K562 (cell line): ENCODE results near the gene PARD3B. TPM values are rescaled to one million over a fixed set of nuclear protein-coding genes. Genes with fewer than 3 reads are reported as not detected.

Experiments used
- ATAC-seq: fragments of 200-7000 bp; cut with Tn5 transposase; 3 replicates; pipeline ENCODE4 v1.9.1; 2020; ENCODE audit warnings: moderate library complexity
- BruUV-seq: library from RNA; stranded (reverse); fragments of 400-500 nt; replicated peaks from 2 replicates; lab custom pipeline; 2021; lab: Mats Ljungman, UMichigan
- CTCF ChIA-PET: fragments of 300-600 bp; formaldehyde crosslinking; extraction: SDS; loops from one replicate; lab custom pipeline; 2021; ENCODE audit warnings: low intra/inter-chr PET ratio; lab: Yijun Ruan, JAX
- POLR2A ChIA-PET: fragments of 300-600, 350-650 bp; sonication (Branson Sonifier 250); formaldehyde crosslinking; extraction: SDS; loops from one replicate; lab custom pipeline; 2021; ENCODE audit warnings: antibody characterized with exemption, inconsistent platforms; lab: Yijun Ruan, JAX
- DNase-seq, 4 experiments: peaks; one replicate each; pipeline versions ENCODE4 v3.0.0 to v3.0.0-alpha.2; 2011 to 2018; ENCODE audit warnings: low spot score in 3 of 4, mixed read lengths in 3 of 4; ENCODE audit errors: extremely low read depth in 1 of 4
- FAIRE-seq: peaks from 2 replicates; lab custom pipeline; 2011; peaks lifted over from hg19 to GRCh38; lab: Jason Lieb, UNC
- H2AFZ ChIP-seq: 2 replicates; pipeline ENCODE4 v1.6.0; 2011; ENCODE audit warnings: low read depth, low read length, control low read depth, inconsistent platforms
- H3K27ac ChIP-seq: fragments of 200-600 bp; 3 replicates; pipeline ENCODE4 v1.8.0; 2011; ENCODE audit warnings: low read depth, mild to moderate bottlenecking, control low read depth, inconsistent platforms, low read length, moderate library complexity, mixed read lengths; ENCODE audit errors: extremely low read depth
- H3K27me3 ChIP-seq, 2 experiments: fragments of 300-600 bp in 1 of 2; 2 replicates in 1 of 2; 3 replicates in 1 of 2; pipeline versions ENCODE4 v1.6.0 to v1.8.0; 2011; ENCODE audit warnings: inconsistent platforms in 2 of 2, low read length in 2 of 2, mild to moderate bottlenecking in 1 of 2, mixed read lengths in 1 of 2, moderate library complexity in 1 of 2; ENCODE audit not compliant: control insufficient read depth in 2 of 2, insufficient read depth in 2 of 2
- H3K36me3 ChIP-seq: fragments of 300-600 bp; 3 replicates; pipeline ENCODE4 v1.8.0; 2011; ENCODE audit warnings: mild to moderate bottlenecking, low read length, inconsistent platforms; ENCODE audit not compliant: control insufficient read depth, insufficient read depth
- H3K4me1 ChIP-seq, 2 experiments: fragments of 200-600 bp in 1 of 2; replicated peaks in 1 of 2; 2 replicates in 1 of 2; 3 replicates in 1 of 2; pipeline versions ENCODE4 v1.5.1 to v1.8.0; 2011; ENCODE audit warnings: inconsistent platforms in 2 of 2, low read length in 2 of 2, mild to moderate bottlenecking in 1 of 2, mixed read lengths in 1 of 2, moderate library complexity in 1 of 2; ENCODE audit not compliant: control insufficient read depth in 2 of 2, insufficient read depth in 2 of 2
- H3K4me2 ChIP-seq: 2 replicates; pipeline ENCODE4 v1.6.1; 2011; ENCODE audit warnings: low read length, control low read depth, inconsistent platforms, mixed read lengths; ENCODE audit not compliant: insufficient read depth
- H3K4me3 ChIP-seq: fragments of 200-600 bp; sonication (generic), shearing (Covaris generic); 2 replicates; pipeline ENCODE4 v1.5.1; 2016; ENCODE audit warnings: control low read depth, inconsistent platforms
- H3K79me2 ChIP-seq: fragments of 200-600 bp; 3 replicates; pipeline ENCODE4 v1.8.0; 2011; ENCODE audit warnings: low read length, inconsistent platforms; ENCODE audit not compliant: control insufficient read depth, insufficient read depth
- H3K9ac ChIP-seq, 2 experiments: 2 replicates each; pipeline versions ENCODE4 v1.6.0 to v1.6.1; 2011; ENCODE audit warnings: low read depth in 2 of 2, low read length in 2 of 2, control low read depth in 1 of 2, inconsistent platforms in 1 of 2, mild to moderate bottlenecking in 1 of 2, mixed read lengths in 1 of 2; ENCODE audit not compliant: insufficient read depth in 1 of 2
- H3K9me1 ChIP-seq: one replicate; pipeline ENCODE4 v1.6.0; 2011; ENCODE audit warnings: inconsistent platforms, mild to moderate bottlenecking, low read length, moderate library complexity; ENCODE audit not compliant: control insufficient read depth, insufficient read depth
- H3K9me3 ChIP-seq: replicated peaks from 2 replicates; pipeline ENCODE4 v1.5.1; 2011; ENCODE audit warnings: low read depth, low read length, inconsistent platforms; ENCODE audit not compliant: control insufficient read depth, insufficient read depth
- H4K20me1 ChIP-seq: replicated peaks from 2 replicates; pipeline ENCODE4 v1.6.1; 2011; ENCODE audit warnings: low read length, inconsistent platforms, mixed read lengths; ENCODE audit not compliant: control insufficient read depth, insufficient read depth
- ATF7 ChIP-seq: fragments of 450-650 bp; IDR thresholded peaks from 2 replicates; pipeline ENCODE4 v1.7.1; 2014; ENCODE audit warnings: mild to moderate bottlenecking, moderate library complexity
- BHLHE40 ChIP-seq: IDR thresholded peaks from 2 replicates; pipeline ENCODE4 v1.6.1; 2011; ENCODE audit warnings: low read length, improper control_type of control experiment
- CCNT2 ChIP-seq: IDR thresholded peaks from 2 replicates; pipeline ENCODE4 v1.6.1; 2011; ENCODE audit warnings: borderline replicate concordance, low read depth, mild to moderate bottlenecking, moderate library complexity, mixed read lengths, low read length; ENCODE audit not compliant: insufficient read length; ENCODE audit errors: extremely low read depth
- CEBPB ChIP-seq: fragments of 450-650 bp; IDR thresholded peaks from 2 replicates; pipeline ENCODE4 v1.6.1; 2016; ENCODE audit warnings: missing genetic modification characterization, missing compliant biosample characterization
- ERF ChIP-seq: fragments of 450-650 bp; formaldehyde crosslinking; IDR thresholded peaks from 2 replicates; pipeline ENCODE4 v1.4.0; 2020; ENCODE audit warnings: mild to moderate bottlenecking, mixed read lengths
- GABPA ChIP-seq: fragments of 200-800 bp; sonication (Bioruptor generic); conservative IDR thresholded peaks from 2 replicates; pipeline ENCODE4 v1.6.1; 2016; ENCODE audit warnings: low read depth, missing genetic modification characterization, missing compliant biosample characterization
- IRF2 ChIP-seq: sonication (generic); formaldehyde crosslinking; IDR thresholded peaks from 2 replicates; pipeline ENCODE4 v1.8.1; 2022; ENCODE audit warnings: mild to moderate bottlenecking, missing genetic modification reagents
- MXI1 ChIP-seq: IDR thresholded peaks from 2 replicates; pipeline ENCODE4 v1.6.1; 2011; ENCODE audit warnings: low read depth, mild to moderate bottlenecking, improper control_type of control experiment, low read length
- PATZ1 ChIP-seq: fragments of 250-450 bp; sonication (Bioruptor Pico); IDR thresholded peaks from 2 replicates; pipeline ENCODE4 v1.5.0; 2020; ENCODE audit warnings: mild to moderate bottlenecking, borderline replicate concordance
- RHOXF2B ChIP-seq: fragments of 250-450 bp; sonication (Bioruptor Pico); conservative IDR thresholded peaks from 2 replicates; pipeline ENCODE4 v1.5.1; 2021
- SMAD3 ChIP-seq: fragments of 450-650 bp; formaldehyde crosslinking; conservative IDR thresholded peaks from 2 replicates; pipeline ENCODE4 v1.4.0; 2020; ENCODE audit warnings: mild to moderate bottlenecking
- SMAD4 ChIP-seq: fragments of 250-450 bp; sonication (Bioruptor Pico); conservative IDR thresholded peaks from 2 replicates; pipeline ENCODE4 v1.8.0; 2021; ENCODE audit warnings: inconsistent platforms, mild to moderate bottlenecking, moderate library complexity
- SNIP1 ChIP-seq: fragments of 450-650 bp; IDR thresholded peaks from 2 replicates; pipeline ENCODE4 v1.7.1; 2017; ENCODE audit warnings: low read depth, mild to moderate bottlenecking
- TAL1 ChIP-seq: fragments of 450-650 bp; IDR thresholded peaks from 2 replicates; pipeline ENCODE4 v1.6.1; 2016; ENCODE audit warnings: mild to moderate bottlenecking
- XRCC4 ChIP-seq: IDR thresholded peaks from one replicate; pipeline ENCODE4 v1.6.1; 2011; ENCODE audit not compliant: insufficient read depth, insufficient read length; ENCODE audit errors: extremely low read depth
- ZNF384 ChIP-seq: IDR thresholded peaks from 2 replicates; pipeline ENCODE4 v1.6.1; 2012; ENCODE audit warnings: low read depth, low read length, improper control_type of control experiment
- ZNF780A ChIP-seq: fragments of 250-450 bp; sonication (Bioruptor Pico); IDR thresholded peaks from 2 replicates; pipeline ENCODE4 v1.5.0; 2021; ENCODE audit warnings: mild to moderate bottlenecking
- WGBS: fragments of 100-300 bp; shearing (Covaris generic); methylation state at CpG from one replicate; pipeline ENCODE4 v1.1.6; 2016; ENCODE audit warnings: low coverage, mixed read lengths; ENCODE audit not compliant: insufficient coverage; ENCODE audit errors: missing lambda C conversion rate; 5-methylcytosine and 5-hydroxymethylcytosine counted together
- in situ Hi-C: fragments of 300-500 bp; cut with MboI; formaldehyde crosslinking; loops from 4 replicates; pipeline ENCODE4 v1.15.0; 2018; ENCODE audit warnings: inconsistent platforms, mixed read lengths
- intact Hi-C: fragments of 100-400 bp; cut with micrococcal nuclease; formaldehyde crosslinking; loops from 2 replicates; pipeline ENCODE4 v1.14.2; 2022
- polyA plus RNA-seq, 8 experiments: library from polyadenylated mRNA; depleted of rRNA in 4 of 8; stranded (reverse) in 5 of 8; unstranded in 3 of 8; fragments of >200 nt; fragmentation: Nextera tagmentation in 2 of 8; fragmentation: Illumina TruSeq in 1 of 8; extraction: Ambion mirVana in 2 of 8; extraction: Trizol in 1 of 8; gene quantifications; 2 replicates each; pipeline versions ENCODE4 v1.2.1 to v1.2.3, GENCODE V29; 2011 to 2014; ENCODE audit warnings: inconsistent platforms in 1 of 8, missing spikeins in 1 of 8
- total RNA-seq, 7 experiments: library from RNA; depleted of rRNA in 6 of 7; stranded (reverse); fragments of >200 nt in 6 of 7; fragmentation: Illumina TruSeq in 2 of 7; extraction: Trizol in 2 of 7; gene quantifications; 2 replicates each; pipeline versions ENCODE4 v1.2.1 to v1.2.3, GENCODE V29; 2011 to 2021; ENCODE audit warnings: low replicate concordance in 1 of 7
- TF ChIP-seq, protein P1 (sequence below): fragments of 250-450 bp; sonication (Bioruptor Pico); IDR thresholded peaks from 2 replicates; pipeline ENCODE4 v1.4.0; 2020; ENCODE audit warnings: mild to moderate bottlenecking, moderate library complexity
- TF ChIP-seq, protein P2 (sequence below): sonication (generic); formaldehyde crosslinking; IDR thresholded peaks from 2 replicates; pipeline ENCODE4 v1.9.0; 2022; ENCODE audit warnings: mild to moderate bottlenecking, missing genetic modification reagents

PARD3B gene
- total and polyA plus RNA-seq, 9 of the 15 experiments (the other 6 are each of a cell fraction or from before 2014, with no cell fraction given) = 0.15 to 3.0 (median 1.1) TPM

DNA sequence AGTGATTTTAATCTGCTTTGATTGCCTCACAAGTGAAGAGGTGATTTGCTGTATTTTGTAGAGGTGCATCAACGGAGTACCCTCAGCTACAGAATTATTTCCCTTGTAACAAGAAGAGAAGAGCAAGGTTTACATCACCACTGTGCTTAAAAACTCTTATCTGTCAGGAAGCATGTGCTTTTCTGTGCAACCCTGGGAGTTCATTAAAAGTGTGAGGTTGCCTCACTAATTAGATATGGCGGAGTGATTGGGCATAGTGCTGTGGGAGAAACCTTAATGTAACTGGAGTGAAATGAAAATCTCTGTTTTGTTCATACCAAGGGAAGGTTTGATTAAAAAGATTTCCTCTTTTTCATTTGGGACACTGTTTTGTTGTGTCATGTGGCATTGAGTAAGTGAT, 544.7 kb downstream of the PARD3B start:
- no peaks in the 10 kb centered on the region for H3K36me3 ChIP-seq
- H4K20me1 ChIP-seq = no peaks in the 10 kb centered on the region
- no peak overlapping the region for H2AFZ ChIP-seq
- H3K9ac ChIP-seq = no peak overlapping the region
- no peaks in the 10 kb centered on the region; a peak in 1 of 5 replicates for H3K4me1 ChIP-seq
- no TSS peak for BruUV-seq
- ChIA-PET CTCF (no interaction called here), POLR2A (interaction anchor here (0.7 kb wide), 1 partner anchor 10 kb away, joined by 4 read pairs; no protein-coding TSS in a partner anchor)
- H3K9me1 ChIP-seq = no peaks in the 10 kb centered on the region
- H3K9me3 ChIP-seq = no peaks in the 10 kb centered on the region
- no peak overlapping the region for H3K27ac ChIP-seq
- ATAC-seq = peak; percentile 65
- in situ Hi-C loops (no loop called here), intact Hi-C loops (no loop called here)
- H3K4me3 ChIP-seq = no peak overlapping the region
- no peaks in the 10 kb centered on the region for H3K27me3 ChIP-seq
- peak in 2 of 4 experiments; percentile 5 to 45 for DNase-seq
- no peak overlapping the region for H3K4me2 ChIP-seq
- WGBS = 0% methylated on average over 2 of the region's 2 CpGs
- FAIRE-seq = no peak
- H3K79me2 ChIP-seq = no peaks in the 10 kb centered on the region
- no peak for TF ChIP-seq ZNF780A (CRISPR knock-in tag)
- no peak for TF ChIP-seq SMAD3 (CRISPR knock-in tag)
- TF ChIP-seq TAL1 = peak; percentile 72
- TF ChIP-seq ERF (CRISPR knock-in tag) = no peak
- peak; percentile 19; the same call in 1 of the 2 replicates for TF ChIP-seq BHLHE40
- no peak for TF ChIP-seq SMAD4 (CRISPR knock-in tag)
- no peak for TF ChIP-seq PATZ1 (CRISPR knock-in tag)
- TF ChIP-seq RHOXF2B (CRISPR knock-in tag) = no peak
- no peak for TF ChIP-seq IRF2 (CRISPR knock-in tag)
- TF ChIP-seq CCNT2 = peak; percentile 43
- TF ChIP-seq GABPA (tag) = 0 out of 2 replicates have a peak, but pooled peaks have one; percentile 17
- TF ChIP-seq XRCC4 = no peak
- TF ChIP-seq SNIP1 = no peak
- TF ChIP-seq, protein P1, sequence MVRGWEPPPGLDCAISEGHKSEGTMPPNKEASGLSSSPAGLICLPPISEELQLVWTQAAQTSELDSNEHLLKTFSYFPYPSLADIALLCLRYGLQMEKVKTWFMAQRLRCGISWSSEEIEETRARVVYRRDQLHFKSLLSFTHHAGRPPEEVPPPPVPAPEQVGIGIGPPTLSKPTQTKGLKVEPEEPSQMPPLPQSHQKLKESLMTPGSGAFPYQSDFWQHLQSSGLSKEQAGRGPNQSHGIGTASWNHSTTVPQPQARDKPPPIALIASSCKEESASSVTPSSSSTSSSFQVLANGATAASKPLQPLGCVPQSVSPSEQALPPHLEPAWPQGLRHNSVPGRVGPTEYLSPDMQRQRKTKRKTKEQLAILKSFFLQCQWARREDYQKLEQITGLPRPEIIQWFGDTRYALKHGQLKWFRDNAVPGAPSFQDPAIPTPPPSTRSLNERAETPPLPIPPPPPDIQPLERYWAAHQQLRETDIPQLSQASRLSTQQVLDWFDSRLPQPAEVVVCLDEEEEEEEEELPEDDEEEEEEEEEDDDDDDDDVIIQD (CRISPR knock-in tag) = no peak
- TF ChIP-seq CEBPB (tag) = peak; percentile 56
- TF ChIP-seq, protein P2, sequence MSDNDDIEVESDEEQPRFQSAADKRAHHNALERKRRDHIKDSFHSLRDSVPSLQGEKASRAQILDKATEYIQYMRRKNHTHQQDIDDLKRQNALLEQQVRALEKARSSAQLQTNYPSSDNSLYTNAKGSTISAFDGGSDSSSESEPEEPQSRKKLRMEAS = no peak
- peak; percentile 49 for TF ChIP-seq ATF7
- no peak for TF ChIP-seq MXI1
- TF ChIP-seq ZNF384 = no peak
